NOMO-1 treated with DMSO at 0.1 percent for 48 hours (cell line): ENCODE data around the gene NIN.
"Not testable (repeated sequence)": the region's sequence is repeated elsewhere in the genome, so short reads cannot be mapped to it uniquely, and the experiment has no call there.

Experiments used
- DNase-seq: peaks from one replicate; lab custom pipeline; 2025; ENCODE audit not compliant: unreplicated experiment; lab: John Stamatoyannopoulos, UW

Gene NIN

DNA sequence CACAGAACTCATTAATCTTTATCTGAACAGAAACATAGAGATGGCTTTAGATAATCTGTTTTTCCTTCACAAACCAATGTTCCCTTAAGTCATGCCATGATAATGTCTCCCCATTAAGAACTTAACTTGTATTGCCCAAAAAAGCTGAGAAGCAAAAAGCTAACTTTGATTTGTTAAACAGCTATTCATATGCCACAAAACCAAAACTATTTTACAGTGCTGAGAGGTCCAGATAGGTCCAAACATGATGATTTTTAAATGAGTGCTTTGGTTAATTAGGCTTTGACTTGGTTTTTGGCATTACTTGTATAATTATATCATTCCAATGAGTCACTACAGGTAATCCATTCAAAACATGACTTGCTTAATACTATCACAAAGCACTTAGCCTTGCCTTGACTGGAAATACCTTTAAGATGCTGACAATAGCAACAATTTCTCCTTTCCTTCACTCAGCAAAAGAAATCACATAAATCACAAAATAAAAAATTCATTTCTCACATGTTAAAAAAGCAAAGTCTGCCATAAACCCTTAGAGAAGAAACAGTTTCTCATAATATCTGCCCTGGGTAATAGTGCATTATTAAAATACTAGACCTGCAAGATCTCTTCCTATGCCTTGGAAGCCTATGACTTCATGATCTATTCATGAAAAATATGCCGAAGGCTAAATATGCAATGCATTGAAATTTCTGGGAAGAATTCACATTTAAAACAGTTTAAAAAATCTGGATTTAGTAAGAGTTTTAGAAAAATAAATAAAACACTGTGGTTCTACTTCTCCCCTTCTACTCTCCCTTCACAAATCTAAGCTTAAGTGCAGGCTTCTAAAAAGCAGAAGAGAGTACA, 110.8 kb downstream of the NIN start:
- DNase-seq = no peak

DNA sequence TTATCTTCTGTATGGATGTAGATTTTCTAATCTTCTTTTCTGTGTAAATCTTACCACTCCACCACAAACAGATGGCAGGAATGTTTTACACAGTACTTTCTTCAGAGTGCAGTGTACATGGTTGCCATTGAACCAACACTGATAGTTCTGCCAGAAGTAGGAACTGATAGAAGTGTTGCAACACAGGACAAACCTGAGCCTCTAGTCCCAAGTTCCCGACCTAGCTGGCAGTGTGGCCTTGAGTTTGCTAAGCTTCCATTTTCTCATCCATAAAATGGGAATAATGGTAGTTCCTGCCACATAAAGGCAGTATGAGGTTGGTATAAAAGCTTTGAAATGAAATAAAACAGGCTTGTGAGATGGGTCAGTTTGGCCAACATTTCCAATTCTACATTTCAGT, 112.0 kb downstream of the NIN start:
- DNase-seq = no peak

DNA sequence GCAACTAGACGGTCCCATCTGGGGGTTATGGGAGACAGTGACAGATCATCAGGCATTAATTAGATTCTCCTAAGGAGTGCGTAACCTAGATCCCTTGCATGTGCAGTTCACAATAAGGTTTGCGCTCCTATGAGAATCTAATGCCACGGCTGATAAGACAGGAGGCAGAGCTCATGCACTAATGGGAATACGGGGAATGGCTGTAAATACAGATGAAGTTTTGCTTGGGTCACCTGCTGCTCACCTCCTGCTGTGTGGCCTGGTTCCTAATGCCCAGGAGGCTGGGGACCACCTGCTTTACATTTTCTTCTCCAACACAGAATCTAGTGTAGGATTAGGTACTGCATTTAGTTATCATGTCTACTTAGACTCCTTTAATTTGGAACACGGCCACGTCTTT, 113.2 kb downstream of the NIN start:
- no peak for DNase-seq

DNA sequence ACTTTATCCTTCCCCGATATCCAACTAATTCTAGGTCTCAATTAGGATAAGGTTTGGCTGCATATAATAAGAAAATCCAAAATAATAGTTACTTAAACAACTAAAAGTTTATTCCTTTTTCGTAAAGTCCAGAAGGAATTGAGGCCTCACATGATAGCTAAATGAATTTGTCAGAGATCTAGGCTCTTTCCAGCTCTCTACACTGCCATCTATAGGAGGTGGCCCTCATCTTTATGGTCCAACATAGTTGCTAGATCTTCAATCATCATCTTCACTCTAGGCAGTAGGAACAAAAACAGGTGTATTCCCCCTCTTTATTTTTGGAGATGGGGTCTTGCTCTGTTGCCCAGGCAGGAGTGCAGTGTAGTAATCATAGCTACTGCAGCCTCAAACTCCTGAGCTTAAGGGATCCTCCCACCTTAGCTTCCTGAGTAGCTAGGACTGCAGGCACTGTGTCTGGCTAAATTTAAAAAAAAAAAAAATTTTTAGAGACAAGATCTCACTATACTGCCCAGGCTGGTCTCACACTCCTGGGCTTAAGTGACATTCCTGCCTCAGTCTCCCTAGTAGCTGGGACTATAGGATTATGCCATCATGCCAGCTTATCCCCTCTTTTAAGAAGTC, 116.4 kb downstream of the NIN start:
- peak; percentile 10 for DNase-seq

DNA sequence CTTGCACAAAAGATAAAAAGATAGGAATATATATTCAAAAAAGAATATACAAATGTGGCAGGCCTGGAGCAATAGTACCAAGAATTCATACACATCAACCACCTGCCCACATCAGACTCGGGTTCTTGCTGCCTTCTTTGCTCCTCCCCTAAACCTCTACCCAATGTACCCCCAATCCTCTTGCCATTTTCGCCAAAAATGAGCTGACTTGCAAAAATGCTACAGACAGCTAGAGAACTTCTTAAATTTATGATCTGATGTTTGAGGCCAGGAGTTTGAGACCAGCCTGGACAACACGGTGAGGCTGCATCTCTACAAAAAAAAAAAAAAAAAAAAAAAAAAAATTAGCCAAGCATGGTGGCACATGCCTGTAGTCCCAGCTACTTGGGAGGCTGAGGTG, 119.9 kb downstream of the NIN start:
- DNase-seq = no peak

DNA sequence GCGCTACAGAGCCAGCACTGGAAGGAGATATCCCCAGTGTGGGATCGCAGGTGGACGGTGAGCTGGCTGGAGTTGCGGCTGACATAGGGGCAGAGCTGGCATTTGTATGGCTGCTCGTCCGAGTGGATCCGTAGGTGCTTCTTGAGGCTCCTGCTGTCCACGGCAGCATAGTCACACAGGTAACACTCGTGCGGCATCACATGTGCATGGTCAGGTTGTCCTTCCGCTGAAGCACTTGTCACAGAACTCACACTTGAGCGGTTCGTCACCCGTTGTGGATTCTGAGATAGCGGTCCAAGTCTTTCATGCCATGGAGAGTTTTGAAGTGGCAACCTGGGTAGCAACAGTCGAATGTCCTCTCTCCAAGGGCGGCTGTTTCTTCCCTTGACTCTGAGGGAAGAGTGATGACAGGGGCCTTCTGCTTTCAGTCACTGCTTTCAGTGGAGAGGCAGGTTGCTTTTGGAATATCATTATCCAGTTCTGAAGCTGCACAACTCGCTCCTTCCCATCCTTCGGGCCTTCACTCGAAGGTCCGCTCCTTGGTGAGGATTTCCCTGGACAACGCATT, 125.9 kb downstream of the NIN start:
- DNase-seq = no peak

DNA sequence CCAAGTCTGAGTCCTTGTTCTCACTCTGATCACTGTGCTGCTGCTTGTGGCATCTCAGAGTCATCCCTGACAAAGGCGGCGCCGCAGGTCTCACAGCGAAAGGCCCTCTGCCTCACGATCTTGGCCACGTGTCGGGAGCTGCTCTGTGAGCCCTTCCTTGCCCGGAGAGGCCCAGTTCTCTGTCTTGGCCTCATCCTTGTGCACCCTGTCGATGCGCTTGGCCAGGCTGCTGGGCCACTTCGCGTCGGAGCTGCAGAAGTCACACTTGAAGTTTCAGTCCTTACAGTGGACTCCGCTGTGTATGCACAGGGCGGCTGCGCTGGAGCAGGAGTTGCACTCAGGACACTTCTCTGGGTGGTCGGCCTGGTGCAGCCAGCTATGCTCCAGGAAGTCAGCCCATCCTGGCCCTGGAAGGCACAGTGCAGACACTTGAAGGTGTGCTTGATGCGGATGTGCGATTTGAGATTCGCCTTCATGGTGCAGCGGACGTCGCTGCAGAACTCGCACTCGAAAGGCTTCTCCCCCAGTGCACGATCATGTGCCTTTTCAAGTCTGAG, 126.4 kb downstream of the NIN start:
- DNase-seq = no peak

DNA sequence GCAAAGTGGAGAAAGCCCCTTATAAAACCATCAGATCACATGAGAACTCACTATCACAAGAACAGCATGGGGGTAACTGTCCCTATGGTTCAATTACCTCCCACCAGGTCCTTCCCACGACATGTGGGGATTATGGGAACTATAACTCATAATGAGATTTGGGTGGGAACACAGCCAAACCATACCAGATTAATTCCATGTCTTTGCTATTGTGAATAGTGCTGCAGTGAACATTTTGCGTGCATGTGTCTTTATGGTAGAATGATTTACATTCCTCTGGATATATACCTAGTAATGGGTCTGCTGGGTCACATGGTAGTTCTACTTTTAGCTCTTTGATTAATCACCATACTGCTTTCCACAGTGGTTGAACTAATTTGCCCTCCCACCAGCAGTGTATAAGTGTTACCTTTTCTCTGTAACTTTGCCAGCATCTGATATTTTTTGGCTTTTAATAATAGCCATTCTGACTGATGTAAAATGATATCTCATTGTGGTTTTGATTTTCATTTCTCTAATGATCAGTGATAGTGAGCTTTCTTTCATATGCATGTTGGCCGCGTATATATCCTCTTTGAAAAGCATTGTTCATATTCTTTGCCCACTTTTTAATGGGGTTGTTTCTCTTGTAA, 133.2 kb downstream of the NIN start:
- no peak for DNase-seq

DNA sequence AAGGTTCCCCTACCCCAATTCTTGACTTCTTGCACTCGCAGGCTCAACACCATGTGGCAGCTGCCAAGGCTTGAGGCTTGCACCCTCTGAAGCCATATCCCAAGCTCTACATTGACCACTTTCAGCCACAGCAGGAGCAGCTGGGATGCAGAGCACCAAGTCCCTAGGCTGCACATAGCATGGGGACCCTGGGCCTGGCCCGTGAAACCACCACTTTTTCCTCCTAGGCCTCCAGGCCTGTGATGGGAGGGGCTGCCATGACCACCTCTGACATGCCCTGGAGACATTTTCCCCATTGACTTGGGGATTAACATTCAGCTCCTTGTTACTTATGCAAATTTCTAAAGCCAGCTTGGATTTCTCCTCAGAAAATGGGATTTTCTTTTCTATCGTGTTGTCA, 136.7 kb downstream of the NIN start:
- not testable (repeated sequence) for DNase-seq

DNA sequence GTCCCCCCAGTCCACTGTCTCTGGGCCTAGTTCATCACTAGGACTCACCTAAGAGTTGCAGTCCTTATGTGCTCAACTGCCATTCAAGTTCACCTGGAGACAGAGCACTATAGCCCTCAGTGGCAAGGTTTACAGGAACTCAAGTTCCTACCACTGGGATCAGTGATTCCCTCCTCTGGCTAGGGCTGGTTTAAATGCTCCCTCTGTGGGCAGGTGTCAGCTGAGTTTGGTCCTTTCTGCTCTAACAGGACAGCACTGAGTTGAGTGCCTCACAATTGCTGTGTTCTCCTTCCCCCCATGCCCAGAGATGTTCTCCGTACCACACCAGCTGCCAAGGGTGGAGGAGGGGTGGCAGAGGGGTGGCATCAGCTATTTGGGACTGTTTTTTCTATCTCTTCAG, 142.1 kb downstream of the NIN start:
- DNase-seq = no peak

DNA sequence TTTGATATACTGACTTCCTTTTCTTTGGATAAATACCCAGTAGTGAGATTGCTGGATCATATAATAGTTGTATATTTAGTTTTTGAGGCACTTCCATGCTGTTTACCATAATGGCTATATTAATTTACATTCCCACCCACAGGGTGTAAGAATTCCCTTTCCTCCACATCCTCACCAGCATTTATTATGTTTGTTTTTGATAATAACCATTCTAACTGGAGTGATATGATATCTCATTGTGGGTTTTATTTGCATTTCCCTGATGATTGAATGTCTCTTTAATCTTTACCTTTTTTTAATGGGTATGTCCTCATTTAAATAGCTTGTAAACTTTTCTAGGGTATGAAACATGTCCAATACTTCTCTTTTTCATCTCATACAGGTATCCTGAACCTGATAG, 151.3 kb downstream of the NIN start:
- no peak for DNase-seq

DNA sequence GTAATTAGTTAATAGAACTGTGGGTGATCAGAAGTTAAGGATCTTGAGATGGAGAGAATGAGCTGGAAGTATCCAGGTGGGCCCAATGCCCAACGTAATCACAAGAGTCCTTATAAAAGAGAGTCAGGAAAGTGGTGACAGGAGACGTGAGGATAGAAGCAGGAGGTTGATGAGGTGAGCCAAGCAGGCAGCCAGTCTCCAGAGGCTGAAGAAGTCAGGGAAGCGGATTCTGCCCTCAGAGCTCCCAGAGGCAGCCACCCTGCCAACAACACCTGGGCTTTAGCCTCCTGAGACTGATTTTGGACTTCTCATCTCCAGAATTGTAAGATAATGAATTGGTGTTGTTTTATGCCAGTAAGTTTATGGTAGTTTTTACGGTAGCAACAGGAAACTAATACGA, 152.8 kb downstream of the NIN start:
- no peak for DNase-seq

DNA sequence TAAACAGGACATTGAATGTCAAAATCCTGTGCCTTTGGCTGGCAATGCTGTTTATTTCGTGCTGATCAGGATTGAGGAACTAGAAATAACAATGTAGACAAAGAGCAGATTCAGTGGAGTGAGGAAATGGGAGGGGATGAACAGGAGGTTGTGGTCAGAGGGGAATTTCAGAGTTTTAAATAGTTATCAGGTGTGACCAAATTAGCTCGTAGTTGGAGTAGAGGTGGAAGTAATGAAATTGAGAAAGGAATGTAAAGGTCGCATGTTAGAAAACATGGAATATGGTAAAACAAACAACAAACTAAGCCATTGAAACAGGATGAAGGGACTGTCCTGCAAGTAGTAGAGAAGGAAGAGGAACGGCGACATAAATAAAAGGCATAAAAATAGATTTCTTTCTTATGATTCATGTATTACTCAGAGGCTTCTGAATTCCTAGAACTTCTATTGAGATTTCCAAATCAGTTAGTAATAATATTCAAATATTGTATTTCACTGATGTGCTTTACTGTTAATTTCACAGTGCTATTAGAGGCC, 153.4 kb downstream of the NIN start:
- DNase-seq = peak; percentile 49

DNA sequence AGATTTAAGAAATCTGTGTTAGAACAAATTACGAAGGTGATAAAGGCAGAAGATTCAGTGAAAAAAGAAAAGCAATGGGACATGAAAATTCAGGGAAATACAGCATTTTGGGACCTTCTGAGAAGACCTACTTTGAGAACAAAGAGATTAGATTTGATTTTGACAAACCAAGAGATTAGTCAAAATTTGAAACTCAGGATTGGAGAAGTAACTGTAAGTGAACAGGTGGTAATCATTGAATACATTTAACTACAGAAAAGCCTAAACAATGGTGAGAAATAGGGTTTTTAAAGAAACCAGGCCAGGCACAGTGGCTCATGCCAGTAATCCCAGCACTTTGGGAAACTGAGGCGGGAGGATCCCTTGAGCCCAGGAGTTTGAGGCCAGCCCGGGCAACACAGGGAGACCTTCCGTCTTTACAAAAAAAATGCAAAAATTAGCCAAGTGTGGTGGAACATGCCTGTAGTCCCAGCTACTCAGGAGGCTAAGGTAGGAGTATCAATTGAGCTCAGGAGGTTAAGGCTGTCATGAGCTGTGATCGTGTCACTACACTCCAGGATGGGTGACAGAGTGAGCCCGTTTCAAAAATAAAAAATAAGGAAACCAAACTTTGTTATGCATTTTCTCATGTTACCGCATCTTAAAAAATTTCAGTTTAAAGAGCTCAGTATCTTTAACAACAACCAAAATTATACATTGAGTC, 154.0 kb downstream of the NIN start:
- DNase-seq = no peak

DNA sequence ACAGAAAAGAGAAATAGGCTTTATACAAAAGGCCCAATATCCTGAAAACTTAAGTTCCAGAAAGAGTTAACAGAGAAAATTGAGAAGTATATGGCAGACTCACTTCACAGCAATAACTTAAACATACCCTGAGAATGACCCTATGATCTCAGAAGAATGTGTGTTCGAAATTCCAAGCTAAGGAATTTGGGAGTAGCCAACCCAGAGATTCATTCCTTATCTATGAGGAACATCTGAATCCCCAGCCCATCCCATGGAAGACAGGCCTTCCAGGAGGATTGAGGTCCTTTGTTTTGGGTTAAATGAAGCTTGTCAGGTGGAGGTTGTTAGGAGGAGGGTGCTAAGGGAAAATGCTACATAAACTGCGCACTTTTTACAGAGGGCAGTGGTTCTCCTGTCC, 155.4 kb downstream of the NIN start:
- no peak for DNase-seq

DNA sequence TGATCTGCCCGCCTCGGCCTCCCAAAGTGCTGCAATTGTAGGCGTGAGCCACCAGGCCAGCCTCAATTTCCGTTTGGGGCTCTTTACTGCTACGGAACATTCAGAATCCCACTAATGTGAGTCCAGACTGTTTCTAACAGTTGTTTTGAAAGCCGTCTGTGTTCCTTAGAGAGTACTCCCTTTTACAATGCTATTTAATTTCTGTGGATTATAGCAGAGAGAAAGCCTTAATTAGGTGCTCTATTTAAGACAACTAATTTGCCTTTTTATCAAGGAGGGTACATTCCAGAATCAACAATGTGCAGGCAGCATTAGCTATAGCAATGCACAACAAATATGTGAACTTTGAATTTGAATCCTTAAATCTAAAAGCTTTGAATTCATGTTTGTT, 160.1 kb downstream of the NIN start:
- DNase-seq = no peak

DNA sequence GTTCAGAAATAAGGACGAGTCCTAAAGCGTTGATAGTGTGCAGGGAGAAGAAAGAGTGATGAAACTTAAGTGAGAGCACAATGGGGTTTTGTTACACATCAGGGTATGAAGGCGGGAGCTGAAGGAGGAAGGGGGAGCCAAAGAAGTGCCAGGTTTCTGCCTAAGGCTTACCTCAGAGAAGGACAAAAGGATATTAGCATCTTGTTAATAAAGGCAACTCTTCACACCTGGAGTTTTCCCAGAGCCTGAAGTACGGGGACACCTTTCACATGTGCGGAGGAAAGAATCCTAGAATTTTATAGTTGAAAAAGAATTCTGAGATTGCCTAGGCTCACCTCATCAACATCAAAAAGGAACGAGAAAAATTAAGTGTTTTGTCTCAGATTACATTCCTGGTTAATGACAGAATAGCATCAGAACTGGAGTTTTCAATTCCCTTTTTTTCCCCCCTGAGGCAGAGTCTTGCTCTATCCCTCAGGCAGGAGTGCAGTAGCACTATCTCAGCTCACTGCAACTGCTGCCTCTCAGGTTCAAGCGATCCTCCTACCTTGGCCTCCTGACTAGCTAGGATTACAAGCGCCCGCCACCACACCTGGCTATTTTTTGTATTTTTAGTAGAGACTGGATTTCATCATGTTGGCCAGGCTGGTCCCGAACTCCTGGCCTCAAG, 160.6 kb downstream of the NIN start:
- DNase-seq = no peak
